H1 (cell line): ENCODE data around the gene C2CD4A.

ENCODE experiments used
- ASH2L ChIP-seq: fragments of 200-600, 300-600 bp; sonication (generic); IDR thresholded peaks from one replicate; pipeline ENCODE4 v1.7.1; 2017; ENCODE audit warnings: low read length
- CTCF ChIP-seq, 3 experiments: IDR thresholded peaks; 1 replicate in 2 of 3; 2 replicates in 1 of 3; pipeline versions ENCODE4 v1.5.1 to v1.6.1; 2011; ENCODE audit warnings: low read length in 3 of 3, mild to moderate bottlenecking in 3 of 3, inconsistent platforms in 2 of 3, low read depth in 1 of 3, moderate library complexity in 1 of 3; ENCODE audit not compliant: insufficient read depth in 1 of 3; ENCODE audit errors: control extremely low read depth in 1 of 3
- EP300 ChIP-seq, 2 experiments: IDR thresholded peaks; 1 replicate in 1 of 2; 2 replicates in 1 of 2; pipeline ENCODE4 v1.6.1; 2011 to 2012; ENCODE audit warnings: low read depth in 2 of 2, low read length in 2 of 2, mild to moderate bottlenecking in 2 of 2, borderline replicate concordance in 1 of 2, inconsistent platforms in 1 of 2, moderate library complexity in 1 of 2
- EZH2 ChIP-seq: fragments of 200-600 bp; sonication (generic); IDR thresholded peaks from 2 replicates; pipeline ENCODE4 v1.7.1; 2012; ENCODE audit warnings: low read depth, mild to moderate bottlenecking, moderate library complexity, low read length, inconsistent platforms; ENCODE audit not compliant: severe bottlenecking
- POLR2A ChIP-seq, 2 experiments: IDR thresholded peaks; 1 replicate in 1 of 2; 2 replicates in 1 of 2; pipeline ENCODE4 v1.6.1; 2011; ENCODE audit warnings: low read depth in 2 of 2, low read length in 2 of 2, mild to moderate bottlenecking in 2 of 2; ENCODE audit errors: control extremely low read depth in 1 of 2
- POLR2AphosphoS5 ChIP-seq: IDR thresholded peaks from 2 replicates; pipeline ENCODE4 v1.6.1; 2011; ENCODE audit warnings: low read depth, low read length
- RAD21 ChIP-seq, 2 experiments: IDR thresholded peaks in 1 of 2; conservative IDR thresholded peaks in 1 of 2; 2 replicates each; pipeline ENCODE4 v1.6.1; 2011; ENCODE audit warnings: low read depth in 2 of 2, low read length in 2 of 2, improper control_type of control experiment in 1 of 2, inconsistent platforms in 1 of 2, mild to moderate bottlenecking in 1 of 2, moderate library complexity in 1 of 2
- RFX5 ChIP-seq: IDR thresholded peaks from 2 replicates; pipeline ENCODE4 v1.6.1; 2011; ENCODE audit warnings: low read depth, low read length, improper control_type of control experiment, borderline replicate concordance
- TAF1 ChIP-seq: IDR thresholded peaks from 2 replicates; pipeline ENCODE4 v1.6.1; 2011; ENCODE audit warnings: mild to moderate bottlenecking, low read depth, low read length

GRCh38 chr15:62107571-62108121 is 40.9 kb downstream of the C2CD4A start:
- TF ChIP-seq EZH2 (no peak), POLR2AphosphoS5 (no peak), RFX5 (no peak), CTCF (IDR thresholded peaks at IDR 0.05; ENCODE audit: control extremely low read depth in 1 of 3, insufficient read depth in 1 of 3, low read depth in 1 of 3, low read length in 3 of 3) (no peak), POLR2A (IDR thresholded peaks at IDR 0.05; ENCODE audit: control extremely low read depth in 1 of 2, low read depth in 2 of 2, low read length in 2 of 2) (no peak), EP300 (IDR thresholded peaks at IDR 0.05; ENCODE audit: borderline replicate concordance in 1 of 2, low read depth in 2 of 2, low read length in 2 of 2) (no peak), RAD21 (IDR thresholded peaks at IDR 0.05 in 1 of 2, conservative IDR thresholded peaks at IDR 0.05 in 1 of 2; ENCODE audit: low read depth in 2 of 2, low read length in 2 of 2) (no peak), ASH2L (no peak), TAF1 (no peak)
